Keratinocyte (primary cell): ENCODE results near the gene TAS2R42. TPM values are rescaled to one million over a fixed set of nuclear protein-coding genes. Genes with fewer than 3 reads are reported as not detected.

Experiments
- DNase-seq: peaks from one replicate; pipeline ENCODE4 v3.0.0-alpha.2; 2011; ENCODE audit warnings: low read depth, missing footprints, low spot score
- FAIRE-seq: peaks from 2 replicates; lab custom pipeline; 2011; peaks lifted over from hg19 to GRCh38; lab: Jason Lieb, UNC
- H2AFZ ChIP-seq: 2 replicates; pipeline ENCODE4 v1.6.0; 2012; ENCODE audit warnings: low read length, control low read depth, inconsistent platforms; ENCODE audit not compliant: control insufficient read depth
- H3K27ac ChIP-seq: 2 replicates; pipeline ENCODE4 v1.5.1; 2011; ENCODE audit warnings: low read length; ENCODE audit not compliant: control insufficient read depth, insufficient read depth
- H3K27me3 ChIP-seq: 3 replicates; pipeline ENCODE4 v1.6.0; 2011; ENCODE audit warnings: low read length; ENCODE audit not compliant: control insufficient read depth, insufficient read depth; ENCODE audit errors: extremely low read depth
- H3K36me3 ChIP-seq, 2 experiments: 2 replicates in 1 of 2; 3 replicates in 1 of 2; pipeline ENCODE4 v1.5.1; 2011; ENCODE audit warnings: low read length in 2 of 2, mild to moderate bottlenecking in 1 of 2; ENCODE audit not compliant: control insufficient read depth in 2 of 2, insufficient read depth in 2 of 2; ENCODE audit errors: extremely low read depth in 1 of 2
- H3K4me1 ChIP-seq: 3 replicates; pipeline ENCODE4 v1.5.1; 2011; ENCODE audit warnings: low read length; ENCODE audit not compliant: control insufficient read depth, insufficient read depth; ENCODE audit errors: extremely low read depth
- H3K4me2 ChIP-seq: 3 replicates; pipeline ENCODE4 v1.6.0; 2011; ENCODE audit warnings: low read depth, low read length; ENCODE audit not compliant: control insufficient read depth, insufficient read depth; ENCODE audit errors: extremely low read depth
- H3K4me3 ChIP-seq, 3 experiments: fragments of 200-600 bp in 1 of 3; sonication (generic) in 1 of 3; 2 replicates in 2 of 3; 3 replicates in 1 of 3; pipeline ENCODE4 v1.5.1; 2011 to 2016; ENCODE audit warnings: low read length in 3 of 3, mild to moderate bottlenecking in 3 of 3, control low read depth in 2 of 3, inconsistent platforms in 1 of 3, low read depth in 1 of 3, mixed read lengths in 1 of 3, mixed run types in 1 of 3, moderate library complexity in 1 of 3; ENCODE audit not compliant: control insufficient read depth in 2 of 3, insufficient read depth in 2 of 3; ENCODE audit errors: extremely low read depth in 1 of 3
- H3K79me2 ChIP-seq: 2 replicates; pipeline ENCODE4 v1.6.0; 2012; ENCODE audit warnings: low read length; ENCODE audit not compliant: control insufficient read depth, insufficient read depth
- H3K9ac ChIP-seq: 3 replicates; pipeline ENCODE4 v1.6.0; 2011; ENCODE audit warnings: low read length; ENCODE audit not compliant: control insufficient read depth, insufficient read depth; ENCODE audit errors: extremely low read depth
- H3K9me1 ChIP-seq: 3 replicates; pipeline ENCODE4 v1.6.0; 2011; ENCODE audit warnings: low read length; ENCODE audit not compliant: control insufficient read depth, insufficient read depth; ENCODE audit errors: extremely low read depth
- H3K9me3 ChIP-seq: 2 replicates; pipeline ENCODE4 v1.5.1; 2012; ENCODE audit warnings: low read depth, low read length; ENCODE audit not compliant: control insufficient read depth
- H4K20me1 ChIP-seq: 3 replicates; pipeline ENCODE4 v1.6.0; 2011; ENCODE audit warnings: low read length; ENCODE audit not compliant: control insufficient read depth, insufficient read depth; ENCODE audit errors: extremely low read depth
- CTCF ChIP-seq, 3 experiments: IDR thresholded peaks in 1 of 3; conservative IDR thresholded peaks in 1 of 3; optimal IDR thresholded peaks in 1 of 3; 2 replicates in 2 of 3; 3 replicates in 1 of 3; pipeline versions ENCODE3 to v1.5.1; 2011; ENCODE audit warnings: low read length in 3 of 3, mild to moderate bottlenecking in 3 of 3, moderate library complexity in 2 of 3, control low read depth in 1 of 3, inconsistent platforms in 1 of 3; ENCODE audit not compliant: insufficient read depth in 2 of 3; ENCODE audit errors: extremely low read depth in 1 of 3
- EZH2 ChIP-seq: IDR thresholded peaks from one replicate; pipeline ENCODE4 v1.6.1; 2012; ENCODE audit warnings: inconsistent platforms, mild to moderate bottlenecking, low read length, moderate library complexity
- dilution Hi-C: fragments of 300-500 bp; cut with MboI; formaldehyde crosslinking; loops from one replicate; pipeline ENCODE4 v1.7.0; 2020; ENCODE audit warnings: low sequenced_read_pairs; ENCODE audit not compliant: extremely low pct_ligation_motif_present
- polyA plus RNA-seq, 5 experiments: library from polyadenylated mRNA; depleted of rRNA in 3 of 5; stranded (reverse) in 3 of 5; stranded (forward) in 1 of 5; unstranded in 1 of 5; fragments of >200 nt; gene quantifications; 1 replicate in 1 of 5; 2 replicates in 3 of 5; 3 replicates in 1 of 5; pipeline versions ENCODE4 v1.2.1 to v1.2.3, GENCODE V29; 2011 to 2012; ENCODE audit warnings: missing spikeins in 2 of 5, low read depth in 1 of 5, low replicate concordance in 1 of 5

The TAS2R42 gene
- polyA plus RNA-seq, 1 donor (not counting 4 experiments of a cell fraction or from before 2014, with no cell fraction given) = not detected

- Histone ChIP-seq H3K36me3 (peaks cover 0 to 1% of the 10 kb centered on the region in 2 experiments), H3K4me2 (no peak overlapping the region), H3K9ac (no peak overlapping the region), H3K9me3 (no peaks in the 10 kb centered on the region), H3K79me2 (peaks cover 45% of the 10 kb centered on the region), H3K4me3 (no peak overlapping the region), H3K27me3 (no peaks in the 10 kb centered on the region), H4K20me1 (no peaks in the 10 kb centered on the region), H3K27ac (no peak overlapping the region), H3K4me1 (peaks cover 4% of the 10 kb centered on the region), H2AFZ (no peak overlapping the region), H3K9me1 (no peaks in the 10 kb centered on the region)
- DNase-seq = no peak
- TF ChIP-seq CTCF (optimal IDR thresholded peaks at IDR 0.05 in 1 of 3, IDR thresholded peaks at IDR 0.05 in 1 of 3, conservative IDR thresholded peaks at IDR 0.05 in 1 of 3; ENCODE audit: extremely low read depth in 1 of 3, insufficient read depth in 2 of 3, low read length in 3 of 3) (no peak), EZH2 (no peak)
- dilution Hi-C loops = no loop called here
- FAIRE-seq = no peak
Measured at GRCh38 chr12:11174022-11174421, 12.7 kb downstream of the TAS2R42 start.

GRCh38 chr12:11171969-11172675, 14.6 kb downstream of the TAS2R42 start:
- H2AFZ ChIP-seq = peak overlapping the region; percentile 56
- TF ChIP-seq EZH2 (no peak), CTCF (optimal IDR thresholded peaks at IDR 0.05 in 1 of 3, IDR thresholded peaks at IDR 0.05 in 1 of 3, conservative IDR thresholded peaks at IDR 0.05 in 1 of 3; ENCODE audit: extremely low read depth in 1 of 3, insufficient read depth in 2 of 3, low read length in 3 of 3) (no peak)
- H4K20me1 ChIP-seq = no peaks in the 10 kb centered on the region
- H3K9me1 ChIP-seq = no peaks in the 10 kb centered on the region
- H3K27me3 ChIP-seq = no peaks in the 10 kb centered on the region
- peak overlapping the region; percentile 78 to 98 (median 83) for H3K4me3 ChIP-seq
- FAIRE-seq (no peak), DNase-seq (no peak)
- H3K9me3 ChIP-seq = no peaks in the 10 kb centered on the region
- H3K4me1 ChIP-seq = peaks cover 4% of the 10 kb centered on the region
- H3K27ac ChIP-seq = peak overlapping the region; percentile 69
- H3K79me2 ChIP-seq = peaks cover 60% of the 10 kb centered on the region
- peaks cover 0 to 1% of the 10 kb centered on the region in 2 experiments for H3K36me3 ChIP-seq
- H3K9ac ChIP-seq = peak overlapping the region; percentile 87
- dilution Hi-C loops = no loop called here
- H3K4me2 ChIP-seq = peak overlapping the region; percentile 89
